Measurements from ENCODE around the gene PRKN.

PRKN gene

GRCh38 chr6:162727322-162728182 lies at the start of gene PRKN, which contains the start of gene PACRG:
Gene PRKN, minus strand, starts transcription at chr6:162727766.
Gene PACRG, plus strand, starts transcription at chr6:162727974.
- DNase-seq: peak; percentile 99

DNA sequence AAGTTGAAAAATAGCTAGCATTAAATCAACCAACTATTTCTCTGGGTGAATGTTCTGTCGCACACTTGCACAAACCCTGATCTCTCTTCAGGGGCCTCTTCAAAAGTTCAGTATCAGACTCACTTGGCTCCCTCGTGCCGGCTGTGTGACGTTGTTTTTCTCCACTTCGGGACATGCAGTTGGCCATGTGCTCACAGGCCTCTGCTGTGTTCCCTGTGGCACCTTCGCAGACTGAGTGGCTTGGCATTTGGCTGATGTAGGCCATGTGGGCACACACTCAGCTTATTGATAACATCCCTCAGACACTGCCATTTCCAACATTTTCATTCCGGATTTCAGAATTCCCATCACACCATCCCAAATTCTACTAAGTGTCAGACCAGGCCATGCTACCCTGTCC lies 49.5 kb upstream of the PRKN start:
- no peak for DNase-seq

DNA sequence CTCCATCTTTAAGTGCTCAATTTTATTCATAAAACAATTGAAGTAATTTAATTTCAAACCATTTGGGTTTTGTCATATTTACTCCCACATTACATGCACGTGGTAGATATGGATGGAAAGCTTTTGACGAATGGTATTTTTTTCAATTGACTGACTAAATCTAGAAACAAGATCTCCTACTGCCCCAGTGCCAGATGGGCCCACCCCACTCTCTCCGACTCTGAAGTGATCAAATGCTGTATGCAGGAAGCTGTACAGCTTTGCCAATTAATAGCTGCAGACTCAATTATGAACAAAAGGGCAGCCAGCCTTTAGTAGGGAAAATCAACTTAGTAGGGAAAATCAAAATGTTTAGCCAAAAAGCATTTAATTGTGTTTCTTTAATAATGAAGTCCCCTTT lies 46.4 kb upstream of the PRKN start:
- DNase-seq: no peak

DNA sequence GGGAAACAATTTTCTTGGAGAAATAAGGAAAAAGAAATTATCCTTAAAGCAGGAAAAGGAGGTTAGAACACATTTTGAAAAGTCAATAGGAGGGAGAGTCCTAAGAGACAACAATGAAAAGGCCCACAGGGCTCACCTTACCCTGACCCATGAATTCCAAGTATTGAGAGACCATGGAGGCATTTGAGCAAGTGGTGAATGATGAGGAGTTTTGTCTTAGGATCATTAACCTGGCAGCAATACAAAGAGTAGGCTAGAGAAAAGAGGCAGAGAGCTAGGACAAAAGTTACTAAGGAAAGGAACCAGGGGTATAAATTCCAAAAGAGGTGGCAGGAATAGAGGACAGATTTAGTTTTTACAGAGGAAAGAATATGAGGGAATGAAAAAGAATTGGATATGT lies 44.9 kb upstream of the PRKN start:
- DNase-seq: no peak

- DNase-seq: no peak
Measured at GRCh38 chr6:162770955-162771354, 43.4 kb upstream of the PRKN start.

GRCh38 chr6:162770136-162770535 lies 42.6 kb upstream of the PRKN start:
- DNase-seq: no peak

GRCh38 chr6:162753775-162754174 lies 26.2 kb upstream of the PRKN start:
- no peak for DNase-seq

- DNase-seq: no peak
Measured at GRCh38 chr6:162751211-162751859, 23.8 kb upstream of the PRKN start.

GRCh38 chr6:162750776-162751175 lies 23.2 kb upstream of the PRKN start:
- DNase-seq: no peak

GRCh38 chr6:162736961-162737360 lies 9.4 kb upstream of the PRKN start:
- DNase-seq: no peak

DNA sequence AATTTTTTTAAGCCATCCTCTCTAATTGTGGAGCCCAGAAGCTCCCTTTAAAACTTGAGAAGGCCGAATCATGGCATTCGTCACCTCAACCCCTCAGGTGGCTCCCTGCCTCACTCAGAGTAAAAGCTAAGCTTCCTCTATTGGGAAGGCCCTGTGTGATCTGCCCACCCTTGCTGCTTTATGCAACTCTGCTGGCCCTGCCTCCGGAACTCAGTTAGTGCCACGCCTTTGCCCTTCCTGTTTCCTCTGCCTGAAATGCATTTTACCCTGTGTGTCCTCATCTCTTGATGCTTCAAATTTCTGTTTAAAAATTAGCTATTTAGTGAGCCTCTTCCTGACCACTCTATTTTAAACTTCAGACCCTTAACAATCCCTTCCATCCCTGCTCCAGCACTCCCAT lies 5.9 kb upstream of the PRKN start:
- peak; percentile 23 for DNase-seq

- no peak for DNase-seq
Measured at GRCh38 chr6:162730502-162730901, 2.9 kb upstream of the PRKN start.

DNA sequence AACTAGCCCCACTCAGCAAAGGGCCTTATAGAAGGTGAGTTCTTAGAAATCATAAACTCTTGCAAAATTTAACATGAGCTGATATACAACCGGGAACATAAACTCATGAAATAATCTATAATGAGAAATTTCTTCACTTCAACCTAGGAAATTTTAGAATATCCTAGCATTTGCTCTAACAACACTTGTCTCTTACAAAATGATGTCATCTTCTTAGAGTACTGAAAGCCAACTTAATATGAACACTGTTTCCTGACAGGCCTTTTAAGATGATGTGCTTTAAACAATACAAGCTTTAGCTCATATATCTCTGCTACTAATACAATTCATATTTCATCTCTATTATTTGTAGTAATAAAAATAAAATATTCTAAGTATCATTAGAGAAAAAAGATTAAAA lies 1.1 kb upstream of the PRKN start:
- DNase-seq: no peak

- peak; percentile 10 for DNase-seq
Measured at GRCh38 chr6:162728197-162728596, 631 bp upstream of the PRKN start.

- DNase-seq: no peak
Measured at GRCh38 chr6:162726947-162727321, 632 bp downstream of the PRKN start.

DNA sequence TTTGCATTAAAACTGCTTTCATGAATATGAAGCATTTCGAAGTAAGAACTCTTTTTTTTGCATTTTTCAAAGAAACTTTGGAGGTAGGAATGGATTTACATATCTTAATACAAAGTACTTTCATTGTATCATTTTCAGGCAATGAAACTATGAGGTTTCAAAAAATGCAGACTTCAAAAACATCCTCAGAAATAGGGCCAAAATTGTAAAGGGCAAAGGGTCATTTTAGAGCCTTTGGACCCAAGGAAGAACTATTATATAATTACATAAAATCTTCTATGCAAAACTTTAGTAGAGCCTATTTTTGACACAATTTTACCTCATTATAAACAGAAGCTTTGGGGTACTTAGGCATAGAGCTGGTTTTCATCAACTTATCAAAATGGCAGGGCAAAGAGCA lies 4.9 kb downstream of the PRKN start:
- DNase-seq: no peak

DNA sequence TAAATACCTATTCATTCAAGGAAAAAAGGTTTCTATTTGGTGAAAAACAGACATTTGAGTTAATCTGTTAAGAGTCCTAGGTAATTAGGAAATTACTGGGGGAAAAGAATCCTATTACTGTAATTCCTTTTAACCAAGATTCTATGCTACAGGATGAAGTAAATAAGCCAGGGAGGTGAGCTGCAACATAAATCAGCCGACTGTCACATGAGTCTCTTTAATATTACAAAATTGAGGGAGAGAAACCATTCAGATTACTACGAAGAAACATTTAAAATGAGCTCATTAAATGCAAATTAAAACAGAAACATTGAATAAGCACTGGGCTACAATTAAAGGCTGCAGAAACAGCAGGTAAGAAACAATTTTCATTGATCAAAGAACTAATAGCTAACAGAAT lies 5.3 kb downstream of the PRKN start:
- DNase-seq: no peak

DNA sequence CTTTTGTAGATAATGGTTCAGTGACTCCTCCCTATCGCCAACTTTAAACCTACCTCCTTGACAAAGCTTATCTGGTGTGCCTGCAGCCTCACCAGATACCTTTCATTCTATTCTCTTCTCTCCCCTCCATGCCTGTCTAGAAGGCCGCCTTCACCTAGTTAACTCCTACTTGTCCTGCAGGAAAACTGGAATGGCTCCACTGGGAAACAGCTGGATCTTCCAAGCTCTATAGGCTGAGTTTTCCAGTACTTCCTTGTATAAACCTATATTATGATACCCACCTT lies 6.2 kb downstream of the PRKN start:
- DNase-seq: no peak

- no peak for DNase-seq
Measured at GRCh38 chr6:162719528-162719927, 8.0 kb downstream of the PRKN start.

- DNase-seq: no peak
Measured at GRCh38 chr6:162715601-162716000, 12.0 kb downstream of the PRKN start.

- no peak for DNase-seq
Measured at GRCh38 chr6:162713974-162714780, 13.4 kb downstream of the PRKN start.

- DNase-seq: no peak
Measured at GRCh38 chr6:162712694-162713093, 14.9 kb downstream of the PRKN start.

DNA sequence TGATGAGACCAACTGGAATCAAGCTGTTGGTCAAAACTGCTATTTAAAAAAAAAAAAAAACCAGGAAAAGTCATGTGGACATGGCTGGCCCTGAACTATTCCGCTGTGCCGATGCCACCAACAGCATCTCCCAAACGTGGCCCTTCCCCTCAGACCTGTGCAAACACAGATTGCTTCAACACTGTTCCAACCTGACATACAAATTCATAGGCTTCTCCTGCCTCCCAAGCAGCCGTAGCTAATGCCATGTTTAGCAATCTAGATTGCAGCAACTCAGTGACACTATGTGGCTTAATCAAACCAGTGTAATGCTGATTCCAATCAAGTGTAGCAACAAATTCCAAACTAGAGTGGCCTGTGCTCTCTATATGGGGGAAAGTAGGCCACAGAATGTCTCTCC lies 16.2 kb downstream of the PRKN start:
- no peak for DNase-seq

- no peak for DNase-seq
Measured at GRCh38 chr6:162710936-162711335, 16.6 kb downstream of the PRKN start.
